Muscle layer of colon (tissue), 2 donors: Measurements from ENCODE around the gene HNRNPA2B1.
"Not testable (repeated sequence)": the region's sequence is repeated elsewhere in the genome, so short reads cannot be mapped to it uniquely, and the experiment has no call there.

ENCODE experiments used
- H3K27ac ChIP-seq: one replicate; pipeline ENCODE4 v1.7.0; 2013; ENCODE audit warnings: low read depth, mild to moderate bottlenecking, low read length, moderate library complexity
- H3K27me3 ChIP-seq, 2 donors: one replicate each; pipeline ENCODE4 v1.7.0; 2013; ENCODE audit warnings: low read length in 2 of 2, mild to moderate bottlenecking in 2 of 2; ENCODE audit not compliant: insufficient read depth in 2 of 2, control insufficient read depth in 1 of 2
- H3K36me3 ChIP-seq: one replicate; pipeline ENCODE4 v1.7.0; 2013; ENCODE audit warnings: mild to moderate bottlenecking, low read length; ENCODE audit not compliant: insufficient read depth
- H3K4me1 ChIP-seq: one replicate; pipeline ENCODE4 v1.7.0; 2013; ENCODE audit warnings: mild to moderate bottlenecking, low read length; ENCODE audit not compliant: insufficient read depth
- H3K4me3 ChIP-seq, 2 donors: one replicate each; pipeline ENCODE4 v1.7.0; 2013; ENCODE audit warnings: low read length in 2 of 2, low read depth in 1 of 2, mild to moderate bottlenecking in 1 of 2, moderate library complexity in 1 of 2
- H3K9ac ChIP-seq: one replicate; pipeline ENCODE4 v1.7.0; 2013; ENCODE audit warnings: low read length
- H3K9me3 ChIP-seq: one replicate; pipeline ENCODE4 v1.7.0; 2013; ENCODE audit warnings: mild to moderate bottlenecking, low read length
- donor health status: abdominal sarcoma.
- donor health status: Adenocarcinoma of cecum.

Gene HNRNPA2B1

GRCh38 chr7:26182283-26182682 is 18.3 kb downstream of the HNRNPA2B1 start:
- peaks cover under 1% of the 10 kb centered on the region for H3K36me3 ChIP-seq
- H3K9me3 ChIP-seq = no peaks in the 10 kb centered on the region
- no peak overlapping the region for H3K9ac ChIP-seq
- no peaks in the 10 kb centered on the region for H3K4me1 ChIP-seq
- H3K27ac ChIP-seq = no peak overlapping the region
- H3K27me3 ChIP-seq = no peaks in the 10 kb centered on the region
- no peak overlapping the region for H3K4me3 ChIP-seq

GRCh38 chr7:26181474-26182227 is 18.9 kb downstream of the HNRNPA2B1 start:
- H3K27ac ChIP-seq = no peak overlapping the region
- no peaks in the 10 kb centered on the region for H3K27me3 ChIP-seq
- no peak overlapping the region for H3K9ac ChIP-seq
- H3K4me1 ChIP-seq = no peaks in the 10 kb centered on the region
- H3K9me3 ChIP-seq = no peaks in the 10 kb centered on the region
- H3K4me3 ChIP-seq = no peak overlapping the region
- H3K36me3 ChIP-seq = no peaks in the 10 kb centered on the region

GRCh38 chr7:26180792-26181198 is 19.8 kb downstream of the HNRNPA2B1 start:
- H3K9me3 ChIP-seq = no peaks in the 10 kb centered on the region
- H3K4me1 ChIP-seq = no peaks in the 10 kb centered on the region
- H3K27me3 ChIP-seq = no peaks in the 10 kb centered on the region
- no peak overlapping the region for H3K9ac ChIP-seq
- H3K36me3 ChIP-seq = no peaks in the 10 kb centered on the region
- H3K27ac ChIP-seq = no peak overlapping the region
- H3K4me3 ChIP-seq = no peak overlapping the region

GRCh38 chr7:26179826-26180497 is 20.6 kb downstream of the HNRNPA2B1 start:
- Histone ChIP-seq H3K4me1 (no peaks in the 10 kb centered on the region), H3K27me3 (no peaks in the 10 kb centered on the region), H3K9me3 (no peaks in the 10 kb centered on the region), H3K36me3 (no peaks in the 10 kb centered on the region), H3K4me3 (no peak overlapping the region), H3K27ac (no peak overlapping the region), H3K9ac (no peak overlapping the region)

- no peaks in the 10 kb centered on the region for H3K9me3 ChIP-seq
- no peak overlapping the region for H3K4me3 ChIP-seq
- no peak overlapping the region for H3K27ac ChIP-seq
These were observed 21.1 kb downstream of the HNRNPA2B1 start for GRCh38 chr7:26179422-26179821.

GRCh38 chr7:26178272-26178960 is 22.1 kb downstream of the HNRNPA2B1 start:
- Histone ChIP-seq H3K36me3 (no peaks in the 10 kb centered on the region), H3K9ac (no peak overlapping the region), H3K27ac (no peak overlapping the region), H3K9me3 (no peaks in the 10 kb centered on the region), H3K27me3 (no peaks in the 10 kb centered on the region), H3K4me3 (no peak overlapping the region), H3K4me1 (no peaks in the 10 kb centered on the region)

More at GRCh38 chr7:26179422-26179821, 21.1 kb downstream of the HNRNPA2B1 start:
- Histone ChIP-seq H3K9ac (no peak overlapping the region), H3K36me3 (no peaks in the 10 kb centered on the region), H3K4me1 (no peaks in the 10 kb centered on the region), H3K27me3 (no peaks in the 10 kb centered on the region)

GRCh38 chr7:26177269-26177668 is 23.3 kb downstream of the HNRNPA2B1 start:
- H3K9ac ChIP-seq, H3K4me1 ChIP-seq, H3K9me3 ChIP-seq, H3K36me3 ChIP-seq, H3K27ac ChIP-seq, H3K27me3 ChIP-seq, H3K4me3 ChIP-seq: not testable (repeated sequence)

- H3K9me3 ChIP-seq, H3K27ac ChIP-seq, H3K36me3 ChIP-seq, H3K27me3 ChIP-seq, H3K9ac ChIP-seq, H3K4me3 ChIP-seq, H3K4me1 ChIP-seq: not testable (repeated sequence)
These were observed 23.9 kb downstream of the HNRNPA2B1 start for GRCh38 chr7:26176696-26177095.

- not testable (repeated sequence) for H3K9me3 ChIP-seq, H3K9ac ChIP-seq, H3K27ac ChIP-seq, H3K4me1 ChIP-seq, H3K36me3 ChIP-seq, H3K4me3 ChIP-seq, H3K27me3 ChIP-seq
These were observed 24.6 kb downstream of the HNRNPA2B1 start for GRCh38 chr7:26175903-26176302.

- Histone ChIP-seq H3K4me3 (no peak overlapping the region), H3K9me3 (no peaks in the 10 kb centered on the region), H3K36me3 (no peaks in the 10 kb centered on the region), H3K9ac (no peak overlapping the region), H3K27ac (no peak overlapping the region), H3K27me3 (no peaks in the 10 kb centered on the region), H3K4me1 (no peaks in the 10 kb centered on the region)
These were observed 28.5 kb downstream of the HNRNPA2B1 start for GRCh38 chr7:26172048-26172447.

- Histone ChIP-seq H3K27me3 (no peaks in the 10 kb centered on the region), H3K9ac (no peak overlapping the region), H3K9me3 (no peaks in the 10 kb centered on the region), H3K4me3 (no peak overlapping the region), H3K4me1 (no peaks in the 10 kb centered on the region), H3K27ac (no peak overlapping the region), H3K36me3 (no peaks in the 10 kb centered on the region)
These were observed 28.9 kb downstream of the HNRNPA2B1 start for GRCh38 chr7:26171601-26172000.
